Measurements from ENCODE around the gene ZNF800.
A peak's percentile ranks its signal among the peaks of the same experiment; 100 is the strongest.
"Not testable (repeated sequence)": the region's sequence is repeated elsewhere in the genome, so short reads cannot be mapped to it uniquely, and the experiment has no call there.

Gene ZNF800

GRCh38 chr7:127404286-127405072 lies 12.0 kb upstream of the ZNF800 start:
- H3K4me3 ChIP-seq (ENCODE audit: low read depth, low read length), result no peak overlapping the region
- no peak for TF ChIP-seq CTCF (IDR thresholded peaks at IDR 0.05; ENCODE audit: insufficient read depth, low read depth, low read length, missing control alignments)
- DNase-seq (ENCODE audit: low read depth), result no peak

GRCh38 chr7:127396184-127396583 lies 3.7 kb upstream of the ZNF800 start:
- H3K4me3 ChIP-seq (ENCODE audit: low read depth, low read length), result no peak overlapping the region
- peak; percentile 85 for DNase-seq (ENCODE audit: low read depth)
- TF ChIP-seq CTCF (IDR thresholded peaks at IDR 0.05; ENCODE audit: insufficient read depth, low read depth, low read length, missing control alignments), result peak; percentile 23

GRCh38 chr7:127395104-127395503 lies 2.6 kb upstream of the ZNF800 start:
- not testable (repeated sequence) for DNase-seq (ENCODE audit: low read depth); H3K4me3 ChIP-seq (ENCODE audit: low read depth, low read length)

- H3K4me3 ChIP-seq (ENCODE audit: low read depth, low read length), result peak overlapping the region; percentile 60
- no peak for DNase-seq (ENCODE audit: low read depth)
- TF ChIP-seq CTCF (IDR thresholded peaks at IDR 0.05; ENCODE audit: insufficient read depth, low read depth, low read length, missing control alignments), result no peak
Measured at GRCh38 chr7:127393368-127394058, 1.0 kb upstream of the ZNF800 start.

- peak overlapping the region; percentile 93 for H3K4me3 ChIP-seq (ENCODE audit: low read depth, low read length)
- DNase-seq (ENCODE audit: low read depth), result peak; percentile 86
- TF ChIP-seq CTCF (IDR thresholded peaks at IDR 0.05; ENCODE audit: insufficient read depth, low read depth, low read length, missing control alignments), result no peak
Measured at GRCh38 chr7:127392182-127392565, 334 bp downstream of the ZNF800 start.

GRCh38 chr7:127391591-127392181 lies 822 bp downstream of the ZNF800 start:
- TF ChIP-seq CTCF (IDR thresholded peaks at IDR 0.05; ENCODE audit: insufficient read depth, low read depth, low read length, missing control alignments), result no peak
- H3K4me3 ChIP-seq (ENCODE audit: low read depth, low read length), result peak overlapping the region; percentile 93
- DNase-seq (ENCODE audit: low read depth), result peak; percentile 73

GRCh38 chr7:127390817-127391590 lies 1.5 kb downstream of the ZNF800 start:
- peak overlapping the region; percentile 93 for H3K4me3 ChIP-seq (ENCODE audit: low read depth, low read length)
- TF ChIP-seq CTCF (IDR thresholded peaks at IDR 0.05; ENCODE audit: insufficient read depth, low read depth, low read length, missing control alignments), result no peak
- DNase-seq (ENCODE audit: low read depth), result no peak
